GM12872 (cell line): ENCODE measurements around the gene PHLDB1.

Experiments used
- TF ChIP-seq, protein P1 (sequence below): IDR thresholded peaks from 3 replicates; pipeline ENCODE4 v1.5.1; 2011; ENCODE audit warnings: low read depth, mild to moderate bottlenecking, low read length, moderate library complexity; ENCODE audit not compliant: insufficient read depth

PHLDB1 gene

DNA sequence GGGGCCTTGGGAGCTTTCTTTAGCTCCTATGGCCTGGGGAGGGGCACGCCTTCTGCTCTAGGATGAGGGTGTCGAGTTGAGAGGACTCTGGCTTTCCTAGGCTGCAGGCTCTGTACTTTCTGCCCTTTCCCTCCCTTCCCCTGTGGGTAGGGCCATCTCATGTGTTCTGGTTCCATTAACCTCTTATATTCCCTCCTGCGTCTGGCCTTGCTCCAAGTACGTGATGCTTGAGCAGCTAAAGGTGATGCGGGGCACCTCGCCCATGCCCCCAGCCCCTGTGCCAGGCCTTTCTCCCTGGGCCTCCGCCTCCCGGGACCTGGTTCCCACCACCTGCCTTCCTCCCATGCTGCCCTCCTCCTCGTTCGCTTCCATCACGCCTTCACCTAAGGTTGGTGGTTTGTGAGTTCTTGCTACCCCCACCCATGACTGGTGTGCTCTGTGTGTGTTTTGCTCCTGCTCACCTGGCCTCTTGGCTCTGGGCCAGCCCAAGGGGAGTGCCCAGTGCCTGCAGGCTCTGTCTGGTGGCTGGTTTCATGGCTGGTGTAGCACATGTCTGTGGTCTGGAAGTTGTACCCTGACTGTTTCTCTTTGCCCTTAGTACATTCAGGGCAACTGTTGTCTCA lies 34.1 kb downstream of the PHLDB1 start:
- TF ChIP-seq, protein P1, sequence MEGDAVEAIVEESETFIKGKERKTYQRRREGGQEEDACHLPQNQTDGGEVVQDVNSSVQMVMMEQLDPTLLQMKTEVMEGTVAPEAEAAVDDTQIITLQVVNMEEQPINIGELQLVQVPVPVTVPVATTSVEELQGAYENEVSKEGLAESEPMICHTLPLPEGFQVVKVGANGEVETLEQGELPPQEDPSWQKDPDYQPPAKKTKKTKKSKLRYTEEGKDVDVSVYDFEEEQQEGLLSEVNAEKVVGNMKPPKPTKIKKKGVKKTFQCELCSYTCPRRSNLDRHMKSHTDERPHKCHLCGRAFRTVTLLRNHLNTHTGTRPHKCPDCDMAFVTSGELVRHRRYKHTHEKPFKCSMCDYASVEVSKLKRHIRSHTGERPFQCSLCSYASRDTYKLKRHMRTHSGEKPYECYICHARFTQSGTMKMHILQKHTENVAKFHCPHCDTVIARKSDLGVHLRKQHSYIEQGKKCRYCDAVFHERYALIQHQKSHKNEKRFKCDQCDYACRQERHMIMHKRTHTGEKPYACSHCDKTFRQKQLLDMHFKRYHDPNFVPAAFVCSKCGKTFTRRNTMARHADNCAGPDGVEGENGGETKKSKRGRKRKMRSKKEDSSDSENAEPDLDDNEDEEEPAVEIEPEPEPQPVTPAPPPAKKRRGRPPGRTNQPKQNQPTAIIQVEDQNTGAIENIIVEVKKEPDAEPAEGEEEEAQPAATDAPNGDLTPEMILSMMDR = no peak

DNA sequence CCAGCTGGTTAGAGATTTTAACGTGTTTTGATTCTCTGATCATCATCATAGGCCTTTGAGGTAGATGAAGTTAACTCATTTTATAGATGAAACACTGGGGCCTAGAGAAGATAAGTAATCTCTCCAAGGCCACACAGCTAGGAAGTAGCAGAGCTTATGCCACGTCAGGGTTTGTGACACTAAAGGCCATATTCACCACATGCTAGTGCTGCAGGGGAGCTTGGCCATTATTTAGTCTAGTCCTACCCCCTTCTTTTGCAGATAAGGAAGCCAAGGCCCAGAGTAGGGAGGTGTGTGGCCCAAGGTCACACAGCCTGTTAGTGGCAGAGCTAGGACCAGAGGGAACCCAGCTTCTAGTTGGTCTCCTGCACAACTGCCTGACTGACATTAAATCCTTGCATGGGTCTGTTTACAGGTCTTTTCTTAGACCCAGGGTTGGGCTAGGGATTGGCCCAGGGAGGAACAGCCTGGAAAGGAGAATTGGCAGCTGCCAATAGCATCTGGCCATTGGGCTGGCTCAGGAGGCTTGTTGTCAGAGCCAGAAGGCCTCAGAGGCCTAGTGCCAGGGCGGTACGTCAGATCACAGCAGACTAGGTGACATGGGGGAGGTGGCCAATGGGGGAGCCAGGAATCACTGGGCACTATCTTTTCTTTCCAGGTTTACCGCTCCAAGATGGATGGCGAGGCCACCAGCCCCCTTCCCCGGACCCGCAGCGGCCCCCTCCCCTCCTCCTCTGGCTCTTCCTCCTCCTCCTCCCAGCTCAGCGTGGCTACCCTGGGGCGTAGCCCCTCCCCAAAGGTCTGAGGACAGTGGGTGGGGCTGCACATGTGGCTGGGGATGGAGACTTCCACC lies 36.0 kb downstream of the PHLDB1 start:
- TF ChIP-seq, protein P1 = no peak

DNA sequence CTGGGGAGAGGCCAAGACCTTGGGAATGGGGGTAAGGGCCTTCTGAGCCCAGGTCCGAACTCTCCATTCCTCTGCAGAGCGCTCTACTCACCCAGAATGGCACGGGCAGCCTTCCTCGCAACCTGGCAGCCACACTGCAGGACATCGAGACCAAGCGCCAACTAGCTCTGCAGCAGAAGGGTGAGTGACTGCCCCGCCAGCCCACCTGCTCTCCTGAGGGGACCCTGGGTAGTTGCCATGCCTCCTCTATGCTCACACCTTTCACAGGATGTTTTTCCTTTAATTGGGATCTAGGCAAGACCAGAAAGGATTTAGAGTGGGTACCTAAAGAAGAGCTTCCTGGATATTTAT lies 36.6 kb downstream of the PHLDB1 start:
- TF ChIP-seq, protein P1 = no peak

DNA sequence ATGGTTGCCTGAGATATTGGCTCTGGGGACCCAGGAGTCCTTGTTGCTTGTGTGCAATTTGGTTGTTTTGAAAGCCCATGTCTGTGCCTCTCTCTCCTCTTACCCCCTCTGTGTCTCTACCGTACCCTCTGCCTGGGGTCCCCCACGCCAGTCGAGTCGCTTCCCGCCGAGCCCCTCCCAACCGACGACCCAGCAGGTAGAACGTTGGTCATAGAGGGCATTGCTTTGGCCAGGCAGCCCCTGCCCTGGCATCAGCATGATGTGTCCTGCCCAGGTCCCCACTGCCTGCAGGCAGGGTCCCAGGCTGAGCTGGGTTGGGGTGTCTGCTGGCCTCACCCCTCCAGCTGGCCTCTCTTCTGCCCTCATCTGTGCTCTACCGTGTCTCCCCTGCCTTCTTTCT lies 37.1 kb downstream of the PHLDB1 start:
- TF ChIP-seq, protein P1 = no peak

DNA sequence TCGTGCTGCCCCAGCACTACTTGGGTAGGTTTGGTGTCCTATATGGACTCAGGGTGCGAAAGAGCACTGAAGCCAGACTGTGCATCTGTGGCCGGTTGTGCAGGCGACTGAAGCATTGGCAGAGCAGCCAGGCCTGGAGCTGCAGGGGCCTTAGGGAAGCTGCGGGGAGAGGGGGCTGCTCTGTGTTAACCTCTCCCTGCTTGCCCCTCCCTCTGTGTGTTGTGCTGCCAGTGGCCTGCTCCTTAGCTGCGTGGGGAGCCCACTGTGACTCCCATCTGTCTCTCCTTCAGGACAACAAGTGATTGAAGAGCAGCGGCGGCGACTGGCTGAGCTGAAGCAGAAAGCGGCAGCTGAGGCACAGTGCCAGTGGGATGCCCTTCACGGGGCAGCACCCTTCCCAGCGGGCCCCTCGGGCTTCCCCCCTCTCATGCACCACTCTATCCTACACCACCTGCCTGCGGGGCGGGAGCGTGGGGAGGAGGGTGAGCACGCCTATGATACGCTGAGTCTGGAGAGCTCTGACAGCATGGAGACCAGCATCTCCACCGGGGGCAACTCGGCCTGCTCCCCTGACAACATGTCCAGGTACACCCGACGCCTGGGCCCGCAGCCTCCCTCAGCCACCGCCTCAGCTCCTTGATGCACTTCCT lies 37.8 kb downstream of the PHLDB1 start:
- TF ChIP-seq, protein P1 = no peak

DNA sequence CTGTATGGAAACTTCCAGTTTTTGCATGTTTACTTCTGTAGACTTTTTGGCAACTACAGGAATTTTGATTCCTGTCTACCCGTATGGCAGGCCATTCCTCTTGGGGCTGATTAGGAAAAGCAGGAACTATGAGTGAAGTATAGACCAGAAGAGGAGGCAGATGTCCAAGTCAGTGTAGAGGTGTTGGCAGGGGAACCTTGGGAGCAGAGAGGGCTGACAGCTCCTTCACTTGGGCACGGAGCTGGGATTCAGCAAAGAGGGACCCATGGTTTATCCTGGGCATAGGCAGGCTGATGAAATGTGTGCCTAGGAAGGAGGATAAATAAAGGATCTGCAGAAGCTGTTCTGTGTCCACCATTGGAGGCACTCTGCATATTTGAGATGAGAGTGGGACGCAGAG lies 39.0 kb downstream of the PHLDB1 start:
- TF ChIP-seq, protein P1 = no peak

DNA sequence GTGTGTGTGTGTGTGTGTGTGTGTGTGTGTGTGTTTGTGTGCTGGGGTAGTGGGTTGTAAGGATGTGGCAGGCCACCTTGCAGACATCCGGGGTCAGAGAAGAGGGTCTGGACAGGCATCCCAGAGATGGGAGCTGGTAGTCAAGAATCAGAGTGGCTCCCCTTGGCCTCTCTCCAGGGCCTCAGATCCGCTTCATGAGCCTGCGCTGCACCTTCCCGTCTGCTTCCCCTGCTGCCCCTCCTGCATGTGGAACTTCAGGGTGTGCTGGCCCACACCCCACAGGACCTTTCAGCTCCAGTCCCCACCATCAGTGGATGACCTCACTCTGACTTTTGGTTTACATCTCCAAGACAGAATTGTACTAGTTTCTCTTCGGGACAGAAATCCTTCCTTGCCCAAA lies 40.9 kb downstream of the PHLDB1 start:
- TF ChIP-seq, protein P1 = no peak
